Caco-2 (cell line): ENCODE measurements around the gene CCL4. TPM values are rescaled to one million over a fixed set of nuclear protein-coding genes. Genes with fewer than 3 reads are reported as not detected.

Source experiments
- BruUV-seq: library from RNA; stranded (reverse); fragments of 400-500 nt; replicated peaks from 2 replicates; lab custom pipeline; 2021; lab: Mats Ljungman, UMichigan
- CTCF ChIA-PET: fragments of 300-600 bp; sonication (Branson Sonifier 250); formaldehyde crosslinking; loops from one replicate; lab custom pipeline; 2022; ENCODE audit warnings: antibody characterized with exemption; lab: Charles Lee
- POLR2A ChIA-PET: fragments of 300-600 bp; sonication (Branson Sonifier 250); formaldehyde crosslinking; loops from one replicate; lab custom pipeline; 2022; ENCODE audit warnings: antibody characterized with exemption; lab: Charles Lee
- DNase-seq, 2 experiments: peaks; one replicate each; pipeline versions ENCODE4 v3.0.0 to v3.0.0-alpha.2; 2020 to 2022
- H3K27me3 ChIP-seq: replicated peaks from 2 replicates; pipeline ENCODE4 v1.6.0; 2011; ENCODE audit warnings: low read length; ENCODE audit not compliant: control insufficient read depth, insufficient read depth
- H3K36me3 ChIP-seq: 2 replicates; pipeline ENCODE4 v1.5.1; 2011; ENCODE audit warnings: low read length; ENCODE audit not compliant: control insufficient read depth, insufficient read depth
- H3K4me1 ChIP-seq: fragments of 250-450 bp; sonication (Bioruptor Pico); 2 replicates; pipeline ENCODE4 v1.5.1; 2020; ENCODE audit warnings: mild to moderate bottlenecking
- H3K4me3 ChIP-seq: 2 replicates; pipeline ENCODE4 v1.5.1; 2011; ENCODE audit warnings: low read depth, mild to moderate bottlenecking, control low read depth, low read length
- H3K9me3 ChIP-seq: fragments of 250-450 bp; sonication (Bioruptor Pico); 2 replicates; pipeline ENCODE4 v1.5.1; 2020; ENCODE audit warnings: mild to moderate bottlenecking, moderate library complexity
- H3K27ac Mint-ChIP-seq: one replicate; pipeline ENCODE4 v1.8.0; 2022; ENCODE audit warnings: mixed read lengths; ENCODE audit not compliant: unreplicated experiment
- H3K27me3 Mint-ChIP-seq: one replicate; pipeline ENCODE4 v1.8.0; 2022; ENCODE audit warnings: mixed read lengths; ENCODE audit not compliant: insufficient read depth, unreplicated experiment
- H3K36me3 Mint-ChIP-seq: one replicate; pipeline ENCODE4 v1.8.0; 2022; ENCODE audit warnings: mild to moderate bottlenecking, mixed read lengths; ENCODE audit not compliant: insufficient read depth, unreplicated experiment
- H3K4me1 Mint-ChIP-seq: one replicate; pipeline ENCODE4 v1.8.0; 2022; ENCODE audit warnings: low read depth, mixed read lengths; ENCODE audit not compliant: unreplicated experiment
- H3K4me3 Mint-ChIP-seq: one replicate; pipeline ENCODE4 v1.8.0; 2022; ENCODE audit warnings: mild to moderate bottlenecking, moderate library complexity, mixed read lengths; ENCODE audit not compliant: unreplicated experiment
- H3K9me3 Mint-ChIP-seq: one replicate; pipeline ENCODE4 v1.8.0; 2022; ENCODE audit warnings: mixed read lengths; ENCODE audit not compliant: unreplicated experiment
- CTCF ChIP-seq, 2 experiments: fragments of 200-600 bp in 1 of 2; IDR thresholded peaks; 1 replicate in 1 of 2; 2 replicates in 1 of 2; pipeline versions ENCODE4 v1.5.1 to v1.8.0; 2011 to 2022; ENCODE audit warnings: antibody characterized with exemption in 1 of 2, control low read depth in 1 of 2, inconsistent platforms in 1 of 2, low read depth in 1 of 2, low read length in 1 of 2, mild to moderate bottlenecking in 1 of 2, moderate library complexity in 1 of 2; ENCODE audit not compliant: insufficient read depth in 1 of 2, severe bottlenecking in 1 of 2, unreplicated experiment in 1 of 2
- intact Hi-C: fragments of 100-400 bp; cut with micrococcal nuclease; formaldehyde crosslinking; loops from one replicate; pipeline ENCODE4 v1.10.0; 2022; ENCODE audit not compliant: unreplicated experiment
- total RNA-seq: library from RNA; stranded (reverse); gene quantifications from 2 replicates; pipeline ENCODE4 v1.2.3, GENCODE V29; 2022

Gene CCL4
- total RNA-seq, 1 experiment from 2014 or later, result not detected

GRCh38 chr17:36130346-36130745 is 26.7 kb downstream of the CCL4 start:
- DNase-seq, result no peak
- no peaks in the 10 kb centered on the region for H3K36me3 Mint-ChIP-seq
- no peak overlapping the region for H3K27ac Mint-ChIP-seq
- H3K27me3 Mint-ChIP-seq, result peaks cover 8% of the 10 kb centered on the region
- Histone ChIP-seq H3K4me1 (no peaks in the 10 kb centered on the region), H3K9me3 (peaks cover 14% of the 10 kb centered on the region), H3K4me3 (no peak overlapping the region), H3K36me3 (no peaks in the 10 kb centered on the region), H3K27me3 (no peaks in the 10 kb centered on the region)
- CTCF ChIA-PET, result no interaction called here
- no peak for TF ChIP-seq CTCF (IDR thresholded peaks at IDR 0.05; ENCODE audit: insufficient read depth in 1 of 2, low read depth in 1 of 2, low read length in 1 of 2, severe bottlenecking in 1 of 2, unreplicated experiment in 1 of 2)
- POLR2A ChIA-PET, result no interaction called here
- intact Hi-C loops, result no loop called here
- no TSS peak for BruUV-seq
- no peaks in the 10 kb centered on the region for H3K4me1 Mint-ChIP-seq
- no peak overlapping the region for H3K4me3 Mint-ChIP-seq
- H3K9me3 Mint-ChIP-seq, result peaks cover 17% of the 10 kb centered on the region

DNA sequence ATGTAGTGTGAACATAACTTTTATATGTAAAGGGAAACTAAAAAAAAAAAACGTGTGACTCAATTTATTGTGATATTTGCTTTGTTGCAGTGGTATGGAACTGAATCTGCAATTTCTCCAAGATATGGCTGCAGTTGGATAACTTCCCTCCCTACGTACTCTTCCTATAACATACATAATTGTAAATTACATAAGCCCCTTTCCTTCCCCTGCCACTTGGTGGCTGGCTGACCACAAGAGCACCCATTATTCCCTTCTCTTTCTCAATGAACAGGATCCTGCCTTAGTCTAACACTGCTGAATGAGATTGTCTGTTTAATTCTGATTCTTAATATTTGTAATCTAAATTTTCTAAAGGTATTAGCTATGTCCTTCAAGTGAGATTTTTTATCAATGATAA is 27.8 kb downstream of the CCL4 start:
- peaks cover 6% of the 10 kb centered on the region for H3K9me3 Mint-ChIP-seq
- Histone ChIP-seq H3K9me3 (peaks cover 3% of the 10 kb centered on the region; the same call in 1 of the 2 replicates), H3K27me3 (no peaks in the 10 kb centered on the region), H3K4me3 (no peak overlapping the region), H3K4me1 (peaks cover 9% of the 10 kb centered on the region; the same call in 1 of the 2 replicates), H3K36me3 (no peaks in the 10 kb centered on the region)
- CTCF ChIA-PET, result no interaction called here
- H3K36me3 Mint-ChIP-seq, result no peaks in the 10 kb centered on the region
- no TSS peak for BruUV-seq
- peaks cover 8% of the 10 kb centered on the region for H3K27me3 Mint-ChIP-seq
- POLR2A ChIA-PET, result no interaction called here
- intact Hi-C loops, result no loop called here
- no peak overlapping the region for H3K4me3 Mint-ChIP-seq
- H3K4me1 Mint-ChIP-seq, result peaks cover 9% of the 10 kb centered on the region
- no peak overlapping the region for H3K27ac Mint-ChIP-seq
- no peak for DNase-seq
- TF ChIP-seq CTCF (IDR thresholded peaks at IDR 0.05; ENCODE audit: insufficient read depth in 1 of 2, low read depth in 1 of 2, low read length in 1 of 2, severe bottlenecking in 1 of 2, unreplicated experiment in 1 of 2), result peak in 1 of 2 experiments; percentile 12

- no TSS peak for BruUV-seq
Measured at GRCh38 chr17:36131931-36132330, 28.3 kb downstream of the CCL4 start.

More at GRCh38 chr17:36131931-36132330, 28.3 kb downstream of the CCL4 start:
- no peaks in the 10 kb centered on the region for H3K27me3 ChIP-seq
- no peak overlapping the region for H3K4me3 ChIP-seq
- peaks cover 8% of the 10 kb centered on the region for H3K27me3 Mint-ChIP-seq
- DNase-seq, result no peak
- no peak overlapping the region for H3K4me3 Mint-ChIP-seq
- H3K36me3 Mint-ChIP-seq, result no peaks in the 10 kb centered on the region
- ChIA-PET CTCF (no interaction called here), POLR2A (no interaction called here)
- TF ChIP-seq CTCF (IDR thresholded peaks at IDR 0.05; ENCODE audit: insufficient read depth in 1 of 2, low read depth in 1 of 2, low read length in 1 of 2, severe bottlenecking in 1 of 2, unreplicated experiment in 1 of 2), result no peak
- no peak overlapping the region for H3K27ac Mint-ChIP-seq
- H3K9me3 Mint-ChIP-seq, result peaks cover under 1% of the 10 kb centered on the region
- H3K36me3 ChIP-seq, result no peaks in the 10 kb centered on the region
- peaks cover 11% of the 10 kb centered on the region; the same call in 1 of the 2 replicates for H3K4me1 ChIP-seq
- intact Hi-C loops, result no loop called here
- no peaks in the 10 kb centered on the region for H3K9me3 ChIP-seq
- peaks cover 10% of the 10 kb centered on the region for H3K4me1 Mint-ChIP-seq
